HEK293 (cell line): Measurements from ENCODE around the gene LRRC27.

Source experiments
- CTCF ChIA-PET: fragments of 350-600 bp; formaldehyde crosslinking; extraction: SDS; loops from one replicate; lab custom pipeline; 2021; ENCODE audit warnings: antibody characterized with exemption; lab: Yijun Ruan, JAX
- POLR2A ChIA-PET: fragments of 300-600 bp; formaldehyde crosslinking; extraction: SDS; loops from one replicate; lab custom pipeline; 2020; ENCODE audit warnings: antibody characterized with exemption, inconsistent platforms; lab: Yijun Ruan, JAX
- H3K27ac ChIP-seq: fragments of 200-500 bp; sonication (Bioruptor generic); 2 replicates; pipeline ENCODE4 v1.5.1; 2014; ENCODE audit warnings: low read depth, low read length, control low read depth, inconsistent platforms; ENCODE audit errors: extremely low read depth
- H3K36me3 ChIP-seq, 2 experiments: fragments of 200-500 bp in 1 of 2; sonication (Bioruptor generic) in 1 of 2; 1 replicate in 1 of 2; 2 replicates in 1 of 2; pipeline ENCODE4 v1.5.1; 2014 to 2017; ENCODE audit warnings: inconsistent platforms in 2 of 2, low read length in 2 of 2; ENCODE audit not compliant: control insufficient read depth in 2 of 2, insufficient read depth in 1 of 2
- H3K4me1 ChIP-seq: fragments of 200-500 bp; sonication (Bioruptor generic); 2 replicates; pipeline ENCODE4 v1.5.1; 2014; ENCODE audit warnings: mild to moderate bottlenecking, low read length, inconsistent platforms; ENCODE audit not compliant: control insufficient read depth, insufficient read depth
- H3K4me3 ChIP-seq: 2 replicates; pipeline ENCODE4 v1.5.1; 2011; ENCODE audit warnings: low read depth, mild to moderate bottlenecking, control low read depth, low read length, moderate library complexity
- H3K9me3 ChIP-seq: fragments of 200-500 bp; sonication (Bioruptor generic); 2 replicates; pipeline ENCODE4 v1.5.1; 2014; ENCODE audit warnings: low read depth, low read length, inconsistent platforms; ENCODE audit not compliant: control insufficient read depth, insufficient read depth
- EGR2 ChIP-seq: fragments of 450-650 bp; formaldehyde crosslinking; IDR thresholded peaks from 2 replicates; pipeline ENCODE4 v1.5.1; 2016; ENCODE audit warnings: low read depth, missing biosample characterization, missing genetic modification characterization
- GLIS2 ChIP-seq: fragments of 450-650 bp; formaldehyde crosslinking; IDR thresholded peaks from 2 replicates; pipeline ENCODE4 v1.5.1; 2016; ENCODE audit warnings: missing biosample characterization, missing genetic modification characterization
- KLF7 ChIP-seq: fragments of 450-650 bp; formaldehyde crosslinking; IDR thresholded peaks from 2 replicates; pipeline ENCODE4 v1.5.1; 2016; ENCODE audit warnings: missing biosample characterization, missing genetic modification characterization, borderline replicate concordance
- PRDM10 ChIP-seq: fragments of 450-650 bp; formaldehyde crosslinking; IDR thresholded peaks from 2 replicates; pipeline ENCODE4 v1.5.1; 2016; ENCODE audit warnings: missing biosample characterization, missing genetic modification characterization
- YY2 ChIP-seq: fragments of 450-650 bp; formaldehyde crosslinking; IDR thresholded peaks from 2 replicates; pipeline ENCODE4 v1.5.1; 2016; ENCODE audit warnings: missing biosample characterization, missing genetic modification characterization
- ZBTB21 ChIP-seq: fragments of 450-650 bp; formaldehyde crosslinking; IDR thresholded peaks from 2 replicates; pipeline ENCODE4 v1.5.1; 2017; ENCODE audit warnings: missing biosample characterization, missing genetic modification characterization
- ZBTB44 ChIP-seq: fragments of 450-650 bp; IDR thresholded peaks from 2 replicates; pipeline ENCODE4 v1.5.1; 2018; ENCODE audit warnings: missing biosample characterization, mild to moderate bottlenecking, missing genetic modification characterization
- ZNF132 ChIP-seq: fragments of 450-650 bp; formaldehyde crosslinking; IDR thresholded peaks from 2 replicates; pipeline ENCODE4 v1.5.1; 2017; ENCODE audit warnings: missing biosample characterization, missing genetic modification characterization, borderline replicate concordance
- ZNF174 ChIP-seq: fragments of 450-650 bp; formaldehyde crosslinking; IDR thresholded peaks from 2 replicates; pipeline ENCODE4 v1.5.0; 2017; ENCODE audit warnings: missing biosample characterization, mild to moderate bottlenecking, missing genetic modification characterization
- ZNF221 ChIP-seq: fragments of 450-650 bp; formaldehyde crosslinking; IDR thresholded peaks from 2 replicates; pipeline ENCODE4 v1.5.1; 2017; ENCODE audit warnings: missing biosample characterization, missing genetic modification characterization, borderline replicate concordance
- ZNF266 ChIP-seq: fragments of 450-650 bp; formaldehyde crosslinking; IDR thresholded peaks from 2 replicates; pipeline ENCODE4 v1.5.1; 2016; ENCODE audit warnings: missing biosample characterization, missing genetic modification characterization, low read depth
- ZNF366 ChIP-seq: fragments of 450-650 bp; formaldehyde crosslinking; conservative IDR thresholded peaks from 2 replicates; pipeline ENCODE4 v1.5.1; 2016; ENCODE audit warnings: missing biosample characterization, missing genetic modification characterization
- ZNF433 ChIP-seq: fragments of 450-650 bp; formaldehyde crosslinking; IDR thresholded peaks from 2 replicates; pipeline ENCODE4 v1.5.1; 2016; ENCODE audit warnings: missing biosample characterization, missing genetic modification characterization, low read depth
- ZNF518A ChIP-seq: fragments of 450-650 bp; formaldehyde crosslinking; conservative IDR thresholded peaks from 2 replicates; pipeline ENCODE4 v1.5.1; 2016; ENCODE audit warnings: low read depth, missing biosample characterization, missing genetic modification characterization
- ZNF548 ChIP-seq: fragments of 450-650 bp; formaldehyde crosslinking; IDR thresholded peaks from 2 replicates; pipeline ENCODE4 v1.5.1; 2016; ENCODE audit warnings: missing biosample characterization, missing genetic modification characterization
- ZNF660 ChIP-seq: fragments of 450-650 bp; IDR thresholded peaks from 2 replicates; pipeline ENCODE4 v1.5.1; 2018; ENCODE audit warnings: missing biosample characterization, mild to moderate bottlenecking, missing genetic modification characterization
- ZNF664 ChIP-seq: fragments of 450-650 bp; formaldehyde crosslinking; IDR thresholded peaks from 2 replicates; pipeline ENCODE4 v1.5.1; 2016; ENCODE audit warnings: missing biosample characterization, missing genetic modification characterization
- ZSCAN18 ChIP-seq: fragments of 450-650 bp; formaldehyde crosslinking; IDR thresholded peaks from 2 replicates; pipeline ENCODE4 v1.5.1; 2016; ENCODE audit warnings: missing biosample characterization, missing genetic modification characterization
- ZSCAN30 ChIP-seq: fragments of 450-650 bp; IDR thresholded peaks from 2 replicates; pipeline ENCODE4 v1.5.1; 2018; ENCODE audit warnings: missing biosample characterization, mild to moderate bottlenecking, missing genetic modification characterization, moderate library complexity

The LRRC27 gene

GRCh38 chr10:132345345-132345744 is 13.4 kb downstream of the LRRC27 start:
- Histone ChIP-seq H3K27ac (no peak overlapping the region), H3K4me1 (no peaks in the 10 kb centered on the region), H3K9me3 (no peaks in the 10 kb centered on the region), H3K4me3 (no peak overlapping the region), H3K36me3 (peaks cover 0 to 11% of the 10 kb centered on the region in 2 experiments; a peak in 2 of 3 replicates)
- CTCF ChIA-PET = no interaction called here
- TF ChIP-seq ZSCAN30 (tag by site-specific recombination) (no peak), ZNF132 (tag by site-specific recombination) (no peak), ZNF366 (no peak), ZNF266 (tag by site-specific recombination) (no peak), ZNF174 (tag by site-specific recombination) (no peak), ZNF221 (tag by site-specific recombination) (no peak), ZNF433 (tag by site-specific recombination) (no peak), ZBTB21 (no peak), PRDM10 (no peak), GLIS2 (tag by site-specific recombination) (no peak), EGR2 (tag by site-specific recombination) (no peak), ZBTB44 (tag by site-specific recombination) (no peak), ZNF660 (tag by site-specific recombination) (no peak), ZNF548 (tag by site-specific recombination) (no peak), KLF7 (tag by site-specific recombination) (no peak), YY2 (tag by site-specific recombination) (no peak), ZNF664 (no peak), ZSCAN18 (tag by site-specific recombination) (no peak), ZNF518A (tag by site-specific recombination) (no peak)
- POLR2A ChIA-PET = no interaction called here
